Gastroesophageal sphincter (tissue), 3 donors: Measurements from ENCODE around the gene PRKCSH.
"Not testable (repeated sequence)": the region's sequence is repeated elsewhere in the genome, so short reads cannot be mapped to it uniquely, and the experiment has no call there.

Experiments used
- EP300 ChIP-seq: sonication (generic); formaldehyde crosslinking; IDR thresholded peaks from one replicate; pipeline ENCODE4 v1.6.1; 2017; ENCODE audit warnings: antibody characterized with exemption, mild to moderate bottlenecking
- POLR2A ChIP-seq, 2 donors: fragments of 450-650 bp; IDR thresholded peaks; one replicate each; pipeline ENCODE4 v1.6.1; 2017; ENCODE audit warnings: antibody characterized with exemption in 2 of 2, mild to moderate bottlenecking in 2 of 2, moderate library complexity in 1 of 2
- POLR2AphosphoS5 ChIP-seq: sonication (generic); formaldehyde crosslinking; IDR thresholded peaks from one replicate; pipeline ENCODE4 v1.6.1; 2017; ENCODE audit warnings: antibody characterized with exemption
- TF ChIP-seq, protein P1 (sequence below), 4 experiments: fragments of 200-600 bp in 2 of 4; fragments of 450-650 bp in 2 of 4; sonication (generic) in 1 of 4; IDR thresholded peaks; one replicate each; pipeline ENCODE4 v1.5.1; 2017 to 2019; ENCODE audit warnings: antibody characterized with exemption in 4 of 4, mild to moderate bottlenecking in 2 of 4, moderate library complexity in 2 of 4

DNA sequence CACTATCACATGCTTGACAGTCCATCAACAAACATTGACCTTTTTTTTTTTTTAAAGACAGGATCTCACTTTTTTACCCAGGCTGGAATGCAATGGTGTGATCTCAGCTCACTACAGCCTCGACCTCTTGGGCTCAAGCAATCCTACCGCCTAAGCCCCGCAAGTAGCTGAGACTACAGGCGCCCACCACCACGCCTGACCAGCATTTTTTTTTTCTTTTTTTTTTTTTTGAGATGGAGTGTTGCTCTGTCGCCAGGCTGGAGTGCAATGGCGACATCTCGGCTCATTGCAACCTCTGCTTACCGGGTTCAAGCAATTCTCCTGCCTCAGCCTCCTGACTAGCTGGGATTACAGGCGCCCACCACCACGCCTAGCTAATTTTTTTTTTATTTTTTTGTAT is 23.5 kb downstream of the PRKCSH start:
- TF ChIP-seq, protein P1, sequence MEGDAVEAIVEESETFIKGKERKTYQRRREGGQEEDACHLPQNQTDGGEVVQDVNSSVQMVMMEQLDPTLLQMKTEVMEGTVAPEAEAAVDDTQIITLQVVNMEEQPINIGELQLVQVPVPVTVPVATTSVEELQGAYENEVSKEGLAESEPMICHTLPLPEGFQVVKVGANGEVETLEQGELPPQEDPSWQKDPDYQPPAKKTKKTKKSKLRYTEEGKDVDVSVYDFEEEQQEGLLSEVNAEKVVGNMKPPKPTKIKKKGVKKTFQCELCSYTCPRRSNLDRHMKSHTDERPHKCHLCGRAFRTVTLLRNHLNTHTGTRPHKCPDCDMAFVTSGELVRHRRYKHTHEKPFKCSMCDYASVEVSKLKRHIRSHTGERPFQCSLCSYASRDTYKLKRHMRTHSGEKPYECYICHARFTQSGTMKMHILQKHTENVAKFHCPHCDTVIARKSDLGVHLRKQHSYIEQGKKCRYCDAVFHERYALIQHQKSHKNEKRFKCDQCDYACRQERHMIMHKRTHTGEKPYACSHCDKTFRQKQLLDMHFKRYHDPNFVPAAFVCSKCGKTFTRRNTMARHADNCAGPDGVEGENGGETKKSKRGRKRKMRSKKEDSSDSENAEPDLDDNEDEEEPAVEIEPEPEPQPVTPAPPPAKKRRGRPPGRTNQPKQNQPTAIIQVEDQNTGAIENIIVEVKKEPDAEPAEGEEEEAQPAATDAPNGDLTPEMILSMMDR (IDR thresholded peaks at IDR 0.05) = not testable (repeated sequence)
- not testable (repeated sequence) for TF ChIP-seq POLR2AphosphoS5; POLR2A (IDR thresholded peaks at IDR 0.05); EP300
